GM23338 (cell line): ENCODE measurements around the gene FLVCR1. TPM values are rescaled to one million over a fixed set of nuclear protein-coding genes. Genes with fewer than 3 reads are reported as not detected.

Source experiments
- ATAC-seq: fragments of 200-7000 bp; cut with Tn5 transposase; 3 replicates; pipeline ENCODE4 v1.9.1; 2020
- DNase-seq: peaks from one replicate; pipeline ENCODE4 v3.0.0-alpha.2; 2015; ENCODE audit warnings: low spot score
- H2AFZ ChIP-seq: fragments of 200-600 bp; sonication (generic); 2 replicates; pipeline ENCODE4 v1.8.0; 2016; ENCODE audit warnings: antibody characterized with exemption, mild to moderate bottlenecking, moderate library complexity
- H3F3A ChIP-seq: fragments of 200-600 bp; sonication (generic); replicated peaks from 2 replicates; pipeline ENCODE4 v1.8.0; 2017; ENCODE audit warnings: antibody characterized with exemption, mixed run types, low read depth
- H3K27ac ChIP-seq: fragments of 200-600 bp; sonication (generic); 2 replicates; pipeline ENCODE4 v1.6.1; 2016; ENCODE audit warnings: low read depth
- H3K27me3 ChIP-seq: fragments of 200-600 bp; sonication (generic); 2 replicates; pipeline ENCODE4 v1.8.0; 2016; ENCODE audit warnings: mild to moderate bottlenecking, mixed run types, moderate library complexity; ENCODE audit not compliant: insufficient read depth
- H3K36me3 ChIP-seq: fragments of 200-600 bp; sonication (generic); 2 replicates; pipeline ENCODE4 v1.8.0; 2016; ENCODE audit warnings: mild to moderate bottlenecking; ENCODE audit not compliant: insufficient read depth
- H3K4me1 ChIP-seq: fragments of 200-600 bp; sonication (generic); 2 replicates; pipeline ENCODE4 v1.8.0; 2016; ENCODE audit warnings: mild to moderate bottlenecking, moderate library complexity; ENCODE audit not compliant: insufficient read depth
- H3K4me2 ChIP-seq: fragments of 200-600 bp; sonication (generic); 2 replicates; pipeline ENCODE4 v1.7.1; 2017; ENCODE audit warnings: mixed run types
- H3K4me3 ChIP-seq: fragments of 200-600 bp; sonication (generic); 2 replicates; pipeline ENCODE4 v1.6.1; 2016; ENCODE audit warnings: mixed run types
- H3K79me2 ChIP-seq: fragments of 200-600 bp; sonication (generic); replicated peaks from 2 replicates; pipeline ENCODE4 v1.8.0; 2017; ENCODE audit warnings: mild to moderate bottlenecking; ENCODE audit not compliant: insufficient read depth
- H3K9me2 ChIP-seq: fragments of 200-600 bp; sonication (generic); 2 replicates; pipeline ENCODE4 v1.8.0; 2017; ENCODE audit not compliant: insufficient read depth
- H4K20me1 ChIP-seq: fragments of 200-600 bp; sonication (generic); replicated peaks from 2 replicates; pipeline ENCODE4 v1.8.0; 2017; ENCODE audit warnings: mild to moderate bottlenecking; ENCODE audit not compliant: insufficient read depth
- H3K27ac Mint-ChIP-seq: 2 replicates; pipeline ENCODE4 v1.8.0; 2020; ENCODE audit warnings: inconsistent platforms, mild to moderate bottlenecking, moderate library complexity, mixed read lengths
- H3K27me3 Mint-ChIP-seq: 3 replicates; pipeline ENCODE4 v1.8.0; 2022; ENCODE audit warnings: low read depth, mild to moderate bottlenecking, moderate library complexity, mixed read lengths, inconsistent platforms; ENCODE audit not compliant: insufficient read depth, poor library complexity
- H3K36me3 Mint-ChIP-seq: 3 replicates; pipeline ENCODE4 v1.8.0; 2021; ENCODE audit warnings: low read depth, mild to moderate bottlenecking, inconsistent platforms, moderate library complexity, mixed read lengths
- H3K4me1 Mint-ChIP-seq: 3 replicates; pipeline ENCODE4 v1.8.0; 2020; ENCODE audit warnings: mild to moderate bottlenecking, inconsistent platforms, mixed read lengths
- H3K4me3 Mint-ChIP-seq: 3 replicates; pipeline ENCODE4 v1.8.0; 2021; ENCODE audit warnings: moderate library complexity, mild to moderate bottlenecking, inconsistent platforms, mixed read lengths
- H3K9me3 Mint-ChIP-seq: 3 replicates; pipeline ENCODE4 v1.8.0; 2020; ENCODE audit warnings: moderate library complexity, mild to moderate bottlenecking, inconsistent platforms, mixed read lengths
- EZH2phosphoT487 ChIP-seq: fragments of 200-600 bp; sonication (generic); IDR thresholded peaks from one replicate; pipeline ENCODE4 v1.8.1; 2018; ENCODE audit warnings: antibody characterized with exemption; ENCODE audit not compliant: unreplicated experiment
- JUNB ChIP-seq: IDR thresholded peaks from one replicate; pipeline ENCODE4 v1.6.1; 2016; ENCODE audit warnings: antibody characterized with exemption; ENCODE audit not compliant: unreplicated experiment
- NANOG ChIP-seq: IDR thresholded peaks from 2 replicates; pipeline ENCODE4 v1.6.1; 2016; ENCODE audit warnings: antibody characterized with exemption, borderline replicate concordance
- POLR2AphosphoS5 ChIP-seq: IDR thresholded peaks from 2 replicates; pipeline ENCODE4 v1.6.1; 2016; ENCODE audit warnings: antibody characterized with exemption, low read depth
- ZNF114 ChIP-seq: fragments of 250-450 bp; sonication (Bioruptor Pico); IDR thresholded peaks from 2 replicates; pipeline ENCODE4 v1.5.0; 2020; ENCODE audit warnings: mild to moderate bottlenecking, moderate library complexity
- ZNF331 ChIP-seq: fragments of 250-450 bp; sonication (Bioruptor Pico); IDR thresholded peaks from 2 replicates; pipeline ENCODE4 v1.5.0; 2020; ENCODE audit warnings: low read depth, mild to moderate bottlenecking, moderate library complexity
- polyA plus RNA-seq: library from polyadenylated mRNA; unstranded; fragments of >200 nt; fragmentation: Nextera tagmentation; extraction: Ambion mirVana; gene quantifications from 2 replicates; pipeline ENCODE4 v1.2.1, GENCODE V29; 2016
- total RNA-seq: library from RNA; depleted of rRNA; stranded (reverse); fragments of >200 nt; shearing (Covaris generic); gene quantifications from 2 replicates; pipeline ENCODE4 v1.2.3, GENCODE V29; 2014
- TF ChIP-seq, protein P1 (sequence below), 2 experiments: fragments of 200-600 bp in 1 of 2; sonication (generic) in 1 of 2; conservative IDR thresholded peaks; 2 replicates each; pipeline versions ENCODE4 v1.5.1 to v1.6.1; 2016 to 2017; ENCODE audit warnings: antibody characterized with exemption in 2 of 2, low read depth in 2 of 2, mild to moderate bottlenecking in 2 of 2, moderate library complexity in 1 of 2
- TF ChIP-seq, protein P2 (sequence below): fragments of 250-450 bp; sonication (Bioruptor Pico); IDR thresholded peaks from 2 replicates; pipeline ENCODE4 v1.5.0; 2020; ENCODE audit warnings: mild to moderate bottlenecking, moderate library complexity

Gene FLVCR1
- total and polyA plus RNA-seq, 2 experiments from 2014 or later = 60.5 to 93.5 TPM

DNA sequence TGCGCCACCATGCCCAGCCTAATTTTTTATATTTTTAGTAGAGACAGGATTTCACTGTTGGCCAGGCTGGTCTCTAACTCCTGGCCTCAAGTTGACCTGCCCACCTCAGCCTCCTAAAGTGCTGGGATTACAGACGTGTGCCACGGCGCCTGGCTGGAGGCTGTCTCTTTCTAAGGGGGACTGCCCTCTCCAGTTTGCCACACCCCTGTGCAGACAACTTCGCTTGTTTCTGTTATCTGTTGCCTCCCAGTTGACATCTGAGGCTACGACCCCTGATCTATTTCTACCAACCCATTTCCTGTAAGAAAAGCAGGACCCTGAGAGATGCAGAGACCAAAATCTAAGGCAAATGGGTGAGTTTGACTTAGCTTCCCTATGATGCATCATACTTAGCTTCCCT is 68.3 kb downstream of the FLVCR1 start (continued):
- TF ChIP-seq, protein P1, sequence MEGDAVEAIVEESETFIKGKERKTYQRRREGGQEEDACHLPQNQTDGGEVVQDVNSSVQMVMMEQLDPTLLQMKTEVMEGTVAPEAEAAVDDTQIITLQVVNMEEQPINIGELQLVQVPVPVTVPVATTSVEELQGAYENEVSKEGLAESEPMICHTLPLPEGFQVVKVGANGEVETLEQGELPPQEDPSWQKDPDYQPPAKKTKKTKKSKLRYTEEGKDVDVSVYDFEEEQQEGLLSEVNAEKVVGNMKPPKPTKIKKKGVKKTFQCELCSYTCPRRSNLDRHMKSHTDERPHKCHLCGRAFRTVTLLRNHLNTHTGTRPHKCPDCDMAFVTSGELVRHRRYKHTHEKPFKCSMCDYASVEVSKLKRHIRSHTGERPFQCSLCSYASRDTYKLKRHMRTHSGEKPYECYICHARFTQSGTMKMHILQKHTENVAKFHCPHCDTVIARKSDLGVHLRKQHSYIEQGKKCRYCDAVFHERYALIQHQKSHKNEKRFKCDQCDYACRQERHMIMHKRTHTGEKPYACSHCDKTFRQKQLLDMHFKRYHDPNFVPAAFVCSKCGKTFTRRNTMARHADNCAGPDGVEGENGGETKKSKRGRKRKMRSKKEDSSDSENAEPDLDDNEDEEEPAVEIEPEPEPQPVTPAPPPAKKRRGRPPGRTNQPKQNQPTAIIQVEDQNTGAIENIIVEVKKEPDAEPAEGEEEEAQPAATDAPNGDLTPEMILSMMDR (conservative IDR thresholded peaks at IDR 0.05; ENCODE audit: low read depth in 2 of 2) = no peak

DNA sequence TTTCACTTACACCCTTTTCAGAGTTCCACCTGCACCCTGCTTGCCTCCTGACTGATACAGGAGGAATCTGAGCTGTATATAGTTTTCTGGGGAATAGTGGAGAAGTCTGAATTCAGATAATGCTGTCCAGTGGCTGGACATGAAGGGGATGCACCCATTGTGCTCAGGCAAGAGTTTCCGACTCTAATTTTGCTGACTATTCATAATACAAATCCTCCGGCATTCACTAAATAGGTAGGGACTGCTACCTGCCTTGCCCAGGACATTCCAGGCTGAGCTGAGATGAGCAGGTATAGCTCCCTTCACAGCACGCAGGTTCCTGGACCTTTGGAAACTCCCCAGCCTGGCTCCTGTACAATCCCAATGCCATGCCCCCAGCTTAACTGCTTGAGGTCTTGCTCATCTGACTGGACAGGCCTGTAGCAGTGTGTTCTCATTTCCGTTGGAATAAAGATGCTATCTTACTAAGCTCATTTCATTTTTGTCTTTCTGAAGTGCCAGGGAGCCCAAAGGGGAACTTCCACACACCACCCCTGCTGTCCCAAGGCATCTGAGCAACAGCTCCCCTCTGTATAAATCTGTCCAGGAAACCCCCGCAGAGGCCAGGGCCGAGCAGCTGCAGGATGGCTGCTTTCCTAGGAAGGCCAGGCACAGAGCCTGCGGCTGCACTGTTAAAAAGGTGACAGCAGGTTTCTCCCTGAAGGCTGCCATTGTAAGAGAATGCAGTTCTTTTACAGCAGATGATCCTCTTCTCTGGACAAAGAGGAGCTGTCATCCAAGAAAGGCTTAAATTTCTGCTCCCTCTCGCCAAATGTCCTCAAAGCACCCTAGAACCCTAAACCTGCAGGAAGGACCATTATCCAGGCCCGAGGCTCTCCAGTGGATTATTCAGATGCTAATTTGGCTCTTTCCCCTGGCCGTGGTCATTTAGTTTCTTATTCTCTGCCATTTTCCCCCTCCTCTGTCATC is 70.5 kb downstream of the FLVCR1 start:
- Mint-ChIP-seq H3K9me3 (peaks cover 5% of the 10 kb centered on the region; the same call in 2 of the 3 replicates), H3K4me3 (peak overlapping the region; percentile 25; the same call in 2 of the 3 replicates), H3K36me3 (peaks cover 12% of the 10 kb centered on the region; the same call in 2 of the 3 replicates), H3K27ac (peak overlapping the region; percentile 68), H3K27me3 (peaks cover 24% of the 10 kb centered on the region), H3K4me1 (peaks cover 39% of the 10 kb centered on the region)
- H3K79me2 ChIP-seq = no peaks in the 10 kb centered on the region
- H3K27ac ChIP-seq = peak overlapping the region; percentile 72
- no peaks in the 10 kb centered on the region for H4K20me1 ChIP-seq
- TF ChIP-seq POLR2AphosphoS5 (no peak), NANOG (peak; percentile 79), ZNF331 (no peak), EZH2phosphoT487 (no peak), ZNF114 (CRISPR knock-in tag) (peak; percentile 65; the same call in 1 of the 2 replicates), JUNB (no peak)
- TF ChIP-seq, protein P1 (conservative IDR thresholded peaks at IDR 0.05; ENCODE audit: low read depth in 2 of 2) = no peak
- TF ChIP-seq, protein P2, sequence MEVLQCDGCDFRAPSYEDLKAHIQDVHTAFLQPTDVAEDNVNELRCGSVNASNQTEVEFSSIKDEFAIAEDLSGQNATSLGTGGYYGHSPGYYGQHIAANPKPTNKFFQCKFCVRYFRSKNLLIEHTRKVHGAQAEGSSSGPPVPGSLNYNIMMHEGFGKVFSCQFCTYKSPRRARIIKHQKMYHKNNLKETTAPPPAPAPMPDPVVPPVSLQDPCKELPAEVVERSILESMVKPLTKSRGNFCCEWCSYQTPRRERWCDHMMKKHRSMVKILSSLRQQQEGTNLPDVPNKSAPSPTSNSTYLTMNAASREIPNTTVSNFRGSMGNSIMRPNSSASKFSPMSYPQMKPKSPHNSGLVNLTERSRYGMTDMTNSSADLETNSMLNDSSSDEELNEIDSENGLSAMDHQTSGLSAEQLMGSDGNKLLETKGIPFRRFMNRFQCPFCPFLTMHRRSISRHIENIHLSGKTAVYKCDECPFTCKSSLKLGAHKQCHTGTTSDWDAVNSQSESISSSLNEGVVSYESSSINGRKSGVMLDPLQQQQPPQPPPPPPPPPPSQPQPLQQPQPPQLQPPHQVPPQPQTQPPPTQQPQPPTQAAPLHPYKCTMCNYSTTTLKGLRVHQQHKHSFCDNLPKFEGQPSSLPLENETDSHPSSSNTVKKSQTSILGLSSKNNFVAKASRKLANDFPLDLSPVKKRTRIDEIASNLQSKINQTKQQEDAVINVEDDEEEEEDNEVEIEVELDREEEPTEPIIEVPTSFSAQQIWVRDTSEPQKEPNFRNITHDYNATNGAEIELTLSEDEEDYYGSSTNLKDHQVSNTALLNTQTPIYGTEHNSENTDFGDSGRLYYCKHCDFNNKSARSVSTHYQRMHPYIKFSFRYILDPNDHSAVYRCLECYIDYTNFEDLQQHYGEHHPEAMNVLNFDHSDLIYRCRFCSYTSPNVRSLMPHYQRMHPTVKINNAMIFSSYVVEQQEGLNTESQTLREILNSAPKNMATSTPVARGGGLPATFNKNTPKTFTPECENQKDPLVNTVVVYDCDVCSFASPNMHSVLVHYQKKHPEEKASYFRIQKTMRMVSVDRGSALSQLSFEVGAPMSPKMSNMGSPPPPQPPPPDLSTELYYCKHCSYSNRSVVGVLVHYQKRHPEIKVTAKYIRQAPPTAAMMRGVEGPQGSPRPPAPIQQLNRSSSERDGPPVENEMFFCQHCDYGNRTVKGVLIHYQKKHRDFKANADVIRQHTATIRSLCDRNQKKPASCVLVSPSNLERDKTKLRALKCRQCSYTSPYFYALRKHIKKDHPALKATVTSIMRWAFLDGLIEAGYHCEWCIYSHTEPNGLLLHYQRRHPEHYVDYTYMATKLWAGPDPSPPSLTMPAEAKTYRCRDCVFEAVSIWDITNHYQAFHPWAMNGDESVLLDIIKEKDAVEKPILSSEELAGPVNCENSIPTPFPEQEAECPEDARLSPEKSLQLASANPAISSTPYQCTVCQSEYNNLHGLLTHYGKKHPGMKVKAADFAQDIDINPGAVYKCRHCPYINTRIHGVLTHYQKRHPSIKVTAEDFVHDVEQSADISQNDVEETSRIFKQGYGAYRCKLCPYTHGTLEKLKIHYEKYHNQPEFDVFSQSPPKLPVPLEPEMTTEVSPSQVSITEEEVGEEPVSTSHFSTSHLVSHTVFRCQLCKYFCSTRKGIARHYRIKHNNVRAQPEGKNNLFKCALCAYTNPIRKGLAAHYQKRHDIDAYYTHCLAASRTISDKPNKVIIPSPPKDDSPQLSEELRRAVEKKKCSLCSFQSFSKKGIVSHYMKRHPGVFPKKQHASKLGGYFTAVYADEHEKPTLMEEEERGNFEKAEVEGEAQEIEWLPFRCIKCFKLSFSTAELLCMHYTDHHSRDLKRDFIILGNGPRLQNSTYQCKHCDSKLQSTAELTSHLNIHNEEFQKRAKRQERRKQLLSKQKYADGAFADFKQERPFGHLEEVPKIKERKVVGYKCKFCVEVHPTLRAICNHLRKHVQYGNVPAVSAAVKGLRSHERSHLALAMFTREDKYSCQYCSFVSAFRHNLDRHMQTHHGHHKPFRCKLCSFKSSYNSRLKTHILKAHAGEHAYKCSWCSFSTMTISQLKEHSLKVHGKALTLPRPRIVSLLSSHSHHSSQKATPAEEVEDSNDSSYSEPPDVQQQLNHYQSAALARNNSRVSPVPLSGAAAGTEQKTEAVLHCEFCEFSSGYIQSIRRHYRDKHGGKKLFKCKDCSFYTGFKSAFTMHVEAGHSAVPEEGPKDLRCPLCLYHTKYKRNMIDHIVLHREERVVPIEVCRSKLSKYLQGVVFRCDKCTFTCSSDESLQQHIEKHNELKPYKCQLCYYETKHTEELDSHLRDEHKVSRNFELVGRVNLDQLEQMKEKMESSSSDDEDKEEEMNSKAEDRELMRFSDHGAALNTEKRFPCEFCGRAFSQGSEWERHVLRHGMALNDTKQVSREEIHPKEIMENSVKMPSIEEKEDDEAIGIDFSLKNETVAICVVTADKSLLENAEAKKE (CRISPR knock-in tag) = peak; percentile 89
- H3K36me3 ChIP-seq = no peaks in the 10 kb centered on the region
- H3F3A ChIP-seq = peaks cover 9% of the 10 kb centered on the region; the same call in 1 of the 2 replicates
- H3K4me1 ChIP-seq = peaks cover 41% of the 10 kb centered on the region
- peaks cover 9% of the 10 kb centered on the region; the same call in 1 of the 2 replicates for H3K9me2 ChIP-seq
- no peak overlapping the region for H2AFZ ChIP-seq
- peak overlapping the region; percentile 4; the same call in 1 of the 2 replicates for H3K4me3 ChIP-seq
- H3K4me2 ChIP-seq = peak overlapping the region; percentile 50
- ATAC-seq = peak; percentile 84
- DNase-seq = peak; percentile 74
- H3K27me3 ChIP-seq = no peaks in the 10 kb centered on the region
